ENCODE results near the gene POFUT1. TPM values are rescaled to one million over a fixed set of nuclear protein-coding genes. Genes with fewer than 3 reads are reported as not detected.

Gene POFUT1
- total and polyA plus RNA-seq, 9 of the 15 experiments (the other 6 are each of a cell fraction or from before 2014, with no cell fraction given) = 3.5 to 44.7 (median 23.5) TPM

DNA sequence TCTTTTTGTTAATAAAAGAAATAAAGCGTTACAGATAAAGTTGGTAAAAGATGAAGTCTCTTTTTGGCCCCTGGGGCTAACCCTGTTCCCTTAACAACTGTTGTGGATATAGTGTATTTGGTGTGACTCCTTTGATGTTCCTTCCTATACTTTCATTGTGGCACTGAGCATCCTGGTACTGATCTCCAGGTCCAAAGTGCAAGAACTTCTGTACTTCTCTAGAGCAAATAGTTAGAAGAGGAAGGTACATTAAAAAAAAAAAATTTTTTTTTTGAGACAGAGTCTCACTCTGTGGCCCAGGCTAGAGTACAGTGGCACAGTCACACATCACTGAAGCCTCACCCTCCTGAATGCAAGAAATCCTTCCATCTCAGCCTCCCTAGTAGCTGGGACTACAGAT is 6.2 kb downstream of the POFUT1 start (continued):
- TF ChIP-seq CEBPZ (IDR thresholded peaks at IDR 0.05; ENCODE audit: borderline replicate concordance, low read depth, low read length) = no peak

GRCh38 chr20:32215147-32215546 is 7.5 kb downstream of the POFUT1 start:
- no peak overlapping the region for H3K27ac ChIP-seq (ENCODE audit: extremely low read depth, low read depth, low read length)
- no peaks in the 10 kb centered on the region for H3K9me1 ChIP-seq (ENCODE audit: control insufficient read depth, insufficient read depth, low read length)
- peaks cover 90% of the 10 kb centered on the region for H3K36me3 ChIP-seq (ENCODE audit: control insufficient read depth, insufficient read depth, low read length)
- no peaks in the 10 kb centered on the region for H3K9me3 ChIP-seq (replicated peaks; ENCODE audit: control insufficient read depth, insufficient read depth, low read depth, low read length)
- H3K79me2 ChIP-seq (ENCODE audit: control insufficient read depth, insufficient read depth, low read length) = peaks cover 12% of the 10 kb centered on the region; the same call in 2 of the 3 replicates
- in situ Hi-C loops (cut with MboI) = no loop called here
- no peak for FAIRE-seq
- H3K4me3 ChIP-seq = no peak overlapping the region
- ATAC-seq = no peak
- H2AFZ ChIP-seq (ENCODE audit: low read depth, low read length) = no peak overlapping the region
- H3K27me3 ChIP-seq (ENCODE audit: control insufficient read depth in 2 of 2, insufficient read depth in 2 of 2, low read length in 2 of 2) = no peaks in the 10 kb centered on the region
- H4K20me1 ChIP-seq (replicated peaks; ENCODE audit: control insufficient read depth, insufficient read depth, low read length) = peaks cover 7% of the 10 kb centered on the region
- no peak overlapping the region for H3K4me2 ChIP-seq (ENCODE audit: insufficient read depth, low read length)
- no peak for DNase-seq (ENCODE audit: extremely low read depth in 1 of 4, low spot score in 3 of 4)
- POLR2A ChIA-PET = interaction anchor here (1.3 kb wide), 1 partner anchor 11 kb away, joined by 4 read pairs; no protein-coding TSS in a partner anchor
- whole genome bisulfite sequencing (ENCODE audit: insufficient coverage, low coverage, missing lambda C conversion rate) = 78% methylated on average over 7 of the region's 8 CpGs
- no TSS peak for BruUV-seq (replicated peaks)
- H3K9ac ChIP-seq (ENCODE audit: insufficient read depth in 1 of 2, low read depth in 2 of 2, low read length in 2 of 2) = no peak overlapping the region
- intact Hi-C loops (cut with micrococcal nuclease) = no loop called here
- CTCF ChIA-PET (ENCODE audit: low intra/inter-chr PET ratio) = no interaction called here
- no peaks in the 10 kb centered on the region; a peak in 1 of 5 replicates for H3K4me1 ChIP-seq (replicated peaks in 1 of 2; ENCODE audit: control insufficient read depth in 2 of 2, insufficient read depth in 2 of 2, low read length in 2 of 2)
- TF ChIP-seq PYGO2 (tag; IDR thresholded peaks at IDR 0.05) (no peak), BRF1 (IDR thresholded peaks at IDR 0.05; ENCODE audit: borderline replicate concordance, extremely low read depth, insufficient read length) (no peak), RBM22 (IDR thresholded peaks at IDR 0.05; ENCODE audit: low read depth, low read length, poor library complexity, severe bottlenecking) (no peak), ZZZ3 (IDR thresholded peaks at IDR 0.05) (no peak), XRCC3 (IDR thresholded peaks at IDR 0.05) (no peak), MCM2 (IDR thresholded peaks at IDR 0.05; ENCODE audit: low read depth) (no peak), TFAM (CRISPR knock-in tag; conservative IDR thresholded peaks at IDR 0.05) (no peak), ELK3 (CRISPR knock-in tag; IDR thresholded peaks at IDR 0.05) (no peak), XRCC4 (IDR thresholded peaks at IDR 0.05; ENCODE audit: extremely low read depth, insufficient read depth, insufficient read length) (no peak), ZNF644 (tag; IDR thresholded peaks at IDR 0.05; ENCODE audit: low read depth) (no peak), STAT5B (CRISPR knock-in tag; IDR thresholded peaks at IDR 0.05) (no peak), MTA2 (IDR thresholded peaks at IDR 0.05; ENCODE audit: low read depth) (no peak), HINFP (tag; conservative IDR thresholded peaks at IDR 0.05; ENCODE audit: low read depth) (no peak), ZNF274 (IDR thresholded peaks at IDR 0.05; ENCODE audit: borderline replicate concordance, low read depth, low read length) (no peak), BACH1 (tag; IDR thresholded peaks at IDR 0.05) (no peak), POLR2AphosphoS2 (IDR thresholded peaks at IDR 0.05; ENCODE audit: low read length) (no peak)

Data from K562 (cell line).